Neuronal stem cell (in vitro differentiated cells): ENCODE data around the gene DCUN1D2.

Experiments
- DNase-seq: peaks from one replicate; pipeline ENCODE4 v3.0.0-alpha.2; 2013; ENCODE audit warnings: low spot score
- H2AFZ ChIP-seq: one replicate; pipeline ENCODE4 v1.6.1; 2013; ENCODE audit warnings: mild to moderate bottlenecking, low read length, inconsistent platforms
- H2AK5ac ChIP-seq: 2 replicates; pipeline ENCODE4 v1.6.1; 2013; ENCODE audit warnings: low read depth, mild to moderate bottlenecking, inconsistent platforms, low read length, moderate library complexity, mixed read lengths
- H2BK120ac ChIP-seq: 2 replicates; pipeline ENCODE4 v1.6.1; 2013; ENCODE audit warnings: low read depth, mild to moderate bottlenecking, inconsistent platforms, low read length, moderate library complexity, mixed read lengths
- H2BK12ac ChIP-seq: one replicate; pipeline ENCODE4 v1.6.1; 2013; ENCODE audit warnings: low read length, inconsistent platforms
- H2BK15ac ChIP-seq: 2 replicates; pipeline ENCODE4 v1.6.1; 2013; ENCODE audit warnings: mild to moderate bottlenecking, low read length, inconsistent platforms, mixed read lengths
- H2BK5ac ChIP-seq: one replicate; pipeline ENCODE4 v1.6.1; 2013; ENCODE audit warnings: inconsistent platforms, mild to moderate bottlenecking, low read length, moderate library complexity
- H3K14ac ChIP-seq: one replicate; pipeline ENCODE4 v1.6.1; 2013; ENCODE audit warnings: low read length, inconsistent platforms
- H3K18ac ChIP-seq: 2 replicates; pipeline ENCODE4 v1.6.1; 2013; ENCODE audit warnings: low read length, inconsistent platforms
- H3K23ac ChIP-seq: 2 replicates; pipeline ENCODE4 v1.6.1; 2013; ENCODE audit warnings: low read depth, mild to moderate bottlenecking, mixed read lengths, low read length, inconsistent platforms; ENCODE audit not compliant: poor library complexity
- H3K27ac ChIP-seq: replicated peaks from 3 replicates; pipeline ENCODE4 v1.5.1; 2013; ENCODE audit warnings: low read length, inconsistent platforms
- H3K27me3 ChIP-seq, 3 experiments: 2 replicates each; pipeline ENCODE4 v1.6.1; 2013; ENCODE audit warnings: low read length in 3 of 3, mild to moderate bottlenecking in 2 of 3, inconsistent platforms in 1 of 3, low read depth in 1 of 3, mixed read lengths in 1 of 3, moderate library complexity in 1 of 3; ENCODE audit not compliant: control insufficient read depth in 3 of 3, insufficient read depth in 3 of 3
- H3K36me3 ChIP-seq, 2 donors: replicated peaks in 1 of 2; 2 replicates each; pipeline ENCODE4 v1.6.1; 2013; ENCODE audit warnings: low read length in 2 of 2; ENCODE audit not compliant: control insufficient read depth in 2 of 2, insufficient read depth in 2 of 2
- H3K4ac ChIP-seq: 2 replicates; pipeline ENCODE4 v1.6.1; 2013; ENCODE audit warnings: inconsistent platforms, mild to moderate bottlenecking, low read length, moderate library complexity
- H3K4me1 ChIP-seq, 2 donors: 1 replicate in 1 of 2; 2 replicates in 1 of 2; pipeline ENCODE4 v1.6.1; 2013; ENCODE audit warnings: low read length in 2 of 2, low read depth in 1 of 2; ENCODE audit not compliant: control insufficient read depth in 2 of 2, insufficient read depth in 1 of 2
- H3K4me2 ChIP-seq: one replicate; pipeline ENCODE4 v1.6.1; 2013; ENCODE audit warnings: mild to moderate bottlenecking, low read length, inconsistent platforms; ENCODE audit not compliant: insufficient read depth, poor library complexity, severe bottlenecking
- H3K4me3 ChIP-seq, 2 donors: 2 replicates each; pipeline ENCODE4 v1.5.1; 2013; ENCODE audit warnings: low read length in 2 of 2, mild to moderate bottlenecking in 2 of 2, inconsistent platforms in 1 of 2, moderate library complexity in 1 of 2
- H3K79me1 ChIP-seq: one replicate; pipeline ENCODE4 v1.6.1; 2013; ENCODE audit warnings: low read depth, mild to moderate bottlenecking, inconsistent platforms, low read length, moderate library complexity
- H3K9ac ChIP-seq: one replicate; pipeline ENCODE4 v1.6.1; 2013; ENCODE audit warnings: mild to moderate bottlenecking, low read depth, low read length, inconsistent platforms; ENCODE audit not compliant: poor library complexity
- H3K9me3 ChIP-seq, 2 donors: replicated peaks in 1 of 2; 2 replicates each; pipeline versions ENCODE3 to v1.6.1; 2013; ENCODE audit warnings: low read length in 2 of 2, mild to moderate bottlenecking in 2 of 2, inconsistent platforms in 1 of 2, low read depth in 1 of 2, mixed read lengths in 1 of 2, moderate library complexity in 1 of 2; ENCODE audit not compliant: control insufficient read depth in 2 of 2, insufficient read depth in 1 of 2
- H4K8ac ChIP-seq: one replicate; pipeline ENCODE4 v1.6.1; 2013; ENCODE audit warnings: low read depth, mild to moderate bottlenecking, inconsistent platforms, low read length, moderate library complexity
- H4K91ac ChIP-seq: one replicate; pipeline ENCODE4 v1.6.1; 2013; ENCODE audit warnings: low read length, low read depth, mild to moderate bottlenecking, inconsistent platforms; ENCODE audit not compliant: poor library complexity
- WGBS, 2 donors: extraction: QIAGEN DNeasy Blood & Tissue Kit; methylation state at CpG; one replicate each; pipeline ENCODE4 v1.1.7; 2013; ENCODE audit warnings: missing lambda C conversion rate in 2 of 2, mixed read lengths in 1 of 2; ENCODE audit not compliant: insufficient read length in 2 of 2, insufficient replicate concordance in 1 of 2; ENCODE audit errors: extremely low coverage in 2 of 2; 5-methylcytosine and 5-hydroxymethylcytosine counted together

The DCUN1D2 gene

GRCh38 chr13:113460599-113460998 is 29.9 kb downstream of the DCUN1D2 start:
- H2AK5ac ChIP-seq, result no peak overlapping the region
- no peaks in the 10 kb centered on the region for H3K4me1 ChIP-seq
- no peak overlapping the region for H3K9ac ChIP-seq
- H2BK120ac ChIP-seq, result no peak overlapping the region
- H3K27me3 ChIP-seq, result no peaks in the 10 kb centered on the region
- no peak for DNase-seq
- H4K8ac ChIP-seq, result no peak overlapping the region
- no peak overlapping the region for H3K4me3 ChIP-seq
- WGBS, 2 donors, result no CpG with 5 or more reads among the region's 14 CpGs
- H2BK5ac ChIP-seq, result no peak overlapping the region
- no peak overlapping the region for H3K4me2 ChIP-seq
- peaks cover 0 to 2% of the 10 kb centered on the region in 2 donors for H3K9me3 ChIP-seq
- H3K18ac ChIP-seq, result no peak overlapping the region
- H2AFZ ChIP-seq, result no peak overlapping the region
- no peak overlapping the region for H3K27ac ChIP-seq
- H3K79me1 ChIP-seq, result no peaks in the 10 kb centered on the region
- no peak overlapping the region for H2BK15ac ChIP-seq
- H3K4ac ChIP-seq, result no peak overlapping the region
- H3K23ac ChIP-seq, result no peak overlapping the region
- no peak overlapping the region for H2BK12ac ChIP-seq
- H3K14ac ChIP-seq, result no peak overlapping the region
- H3K36me3 ChIP-seq, result peaks cover 35 to 90% of the 10 kb centered on the region in 2 donors
- H4K91ac ChIP-seq, result no peak overlapping the region

- no peak overlapping the region for H2AK5ac ChIP-seq
- H3K18ac ChIP-seq, result no peak overlapping the region
- no peak overlapping the region for H2BK5ac ChIP-seq
- no peak overlapping the region for H2AFZ ChIP-seq
- no peak overlapping the region for H4K91ac ChIP-seq
- H3K79me1 ChIP-seq, result no peaks in the 10 kb centered on the region
- no CpG with 5 or more reads among the region's 14 CpGs for WGBS, 2 donors
- no peak overlapping the region for H3K9ac ChIP-seq
- DNase-seq, result no peak
- H3K4me2 ChIP-seq, result no peak overlapping the region
- peaks cover 0 to 2% of the 10 kb centered on the region in 2 donors for H3K9me3 ChIP-seq
- no peak overlapping the region for H3K4ac ChIP-seq
- no peaks in the 10 kb centered on the region for H3K27me3 ChIP-seq
- H3K4me3 ChIP-seq, result no peak overlapping the region
- H2BK12ac ChIP-seq, result no peak overlapping the region
- no peak overlapping the region for H4K8ac ChIP-seq
- no peak overlapping the region for H3K27ac ChIP-seq
- H3K14ac ChIP-seq, result no peak overlapping the region
- no peak overlapping the region for H2BK15ac ChIP-seq
- peaks cover 39 to 90% of the 10 kb centered on the region in 2 donors for H3K36me3 ChIP-seq
- no peaks in the 10 kb centered on the region for H3K4me1 ChIP-seq
- H2BK120ac ChIP-seq, result no peak overlapping the region
- H3K23ac ChIP-seq, result no peak overlapping the region
These were observed 30.4 kb downstream of the DCUN1D2 start for GRCh38 chr13:113460064-113460555.

- Histone ChIP-seq H3K36me3 (peaks cover 37 to 90% of the 10 kb centered on the region in 2 donors), H3K4ac (no peak overlapping the region), H3K27ac (no peak overlapping the region), H2BK5ac (no peak overlapping the region), H3K14ac (no peak overlapping the region), H2AK5ac (no peak overlapping the region), H3K23ac (peak overlapping the region; percentile 88), H2BK120ac (no peak overlapping the region), H3K9ac (no peak overlapping the region), H3K4me1 (peaks cover 3 to 4% of the 10 kb centered on the region in 2 donors), H3K4me3 (no peak overlapping the region), H2AFZ (no peak overlapping the region), H3K9me3 (peaks cover 0 to 2% of the 10 kb centered on the region in 2 donors), H3K79me1 (no peaks in the 10 kb centered on the region), H3K18ac (no peak overlapping the region), H2BK15ac (no peak overlapping the region), H4K8ac (no peak overlapping the region), H4K91ac (no peak overlapping the region), H3K4me2 (no peak overlapping the region), H3K27me3 (no peaks in the 10 kb centered on the region), H2BK12ac (no peak overlapping the region)
- WGBS, 2 donors, result no CpG with 5 or more reads among the region's 23 CpGs
- no peak for DNase-seq
These were observed 32.1 kb downstream of the DCUN1D2 start for GRCh38 chr13:113458253-113459065.

- Histone ChIP-seq H3K18ac (no peak overlapping the region), H2AFZ (no peak overlapping the region), H3K23ac (no peak overlapping the region), H3K27ac (no peak overlapping the region), H3K27me3 (no peaks in the 10 kb centered on the region), H2BK120ac (no peak overlapping the region), H2BK15ac (no peak overlapping the region), H4K8ac (no peak overlapping the region), H3K4me3 (no peak overlapping the region), H2BK12ac (no peak overlapping the region), H3K4me2 (no peak overlapping the region), H2AK5ac (no peak overlapping the region), H3K4ac (no peak overlapping the region), H2BK5ac (no peak overlapping the region), H3K9ac (no peak overlapping the region), H3K14ac (no peak overlapping the region), H3K79me1 (no peaks in the 10 kb centered on the region), H3K9me3 (peaks cover 0 to 2% of the 10 kb centered on the region in 2 donors), H3K36me3 (peaks cover 42 to 90% of the 10 kb centered on the region in 2 donors), H4K91ac (no peak overlapping the region), H3K4me1 (peaks cover 6 to 7% of the 10 kb centered on the region in 2 donors)
- no CpG with 5 or more reads among the region's 27 CpGs for WGBS, 2 donors
- DNase-seq, result no peak
These were observed 33.0 kb downstream of the DCUN1D2 start for GRCh38 chr13:113457510-113457909.
